SK-N-SH treated with all-trans-retinoic acid at 6 μM for 48 hours (cell line): ENCODE measurements around the gene C1orf56.

Experiments
- ATAC-seq: fragments of 200-7000 bp; cut with Tn5 transposase; 3 replicates; pipeline ENCODE4 v1.9.1; 2020; ENCODE audit warnings: mild to moderate bottlenecking, moderate library complexity
- ARNTL ChIP-seq: fragments of 450-650 bp; formaldehyde crosslinking; IDR thresholded peaks from 2 replicates; pipeline ENCODE4 v1.5.0; 2020; ENCODE audit warnings: low read depth, mild to moderate bottlenecking, moderate library complexity, borderline replicate concordance
- BACH2 ChIP-seq: fragments of 250-450 bp; sonication (Bioruptor Pico); IDR thresholded peaks from 2 replicates; pipeline ENCODE4 v1.9.0; 2021; ENCODE audit warnings: mild to moderate bottlenecking, borderline replicate concordance
- CREB5 ChIP-seq: fragments of 250-450 bp; sonication (Bioruptor Pico); IDR thresholded peaks from 2 replicates; pipeline ENCODE4 v1.5.1; 2020; ENCODE audit warnings: low read depth, mild to moderate bottlenecking, moderate library complexity
- CSDC2 ChIP-seq: fragments of 250-450 bp; sonication (Bioruptor Pico); IDR thresholded peaks from 2 replicates; pipeline ENCODE4 v1.5.0; 2020; ENCODE audit warnings: mild to moderate bottlenecking, moderate library complexity
- CSRNP3 ChIP-seq: fragments of 250-450 bp; sonication (Bioruptor Pico); IDR thresholded peaks from 2 replicates; pipeline ENCODE4 v1.5.1; 2021; ENCODE audit warnings: mild to moderate bottlenecking, moderate library complexity
- ESRRG ChIP-seq: fragments of 250-450 bp; sonication (Bioruptor Pico); IDR thresholded peaks from 2 replicates; pipeline ENCODE4 v1.6.1; 2021; ENCODE audit warnings: mild to moderate bottlenecking
- GLIS3 ChIP-seq: fragments of 250-450 bp; sonication (Bioruptor Pico); IDR thresholded peaks from 2 replicates; pipeline ENCODE4 v1.5.0; 2020; ENCODE audit warnings: mild to moderate bottlenecking, moderate library complexity
- ISL1 ChIP-seq: fragments of 250-450 bp; sonication (Bioruptor Pico); IDR thresholded peaks from 2 replicates; pipeline ENCODE4 v2.1.2; 2022; ENCODE audit warnings: mild to moderate bottlenecking, moderate library complexity
- OSR1 ChIP-seq: fragments of 250-450 bp; sonication (Bioruptor Pico); IDR thresholded peaks from 2 replicates; pipeline ENCODE4 v1.8.0; 2022; ENCODE audit warnings: moderate library complexity, mild to moderate bottlenecking, inconsistent platforms
- POU6F1 ChIP-seq: fragments of 250-450 bp; sonication (Bioruptor Pico); IDR thresholded peaks from 2 replicates; pipeline ENCODE4 v1.8.0; 2021; ENCODE audit warnings: low read depth, mild to moderate bottlenecking, moderate library complexity, borderline replicate concordance
- PPARA ChIP-seq: fragments of 250-450 bp; sonication (Bioruptor Pico); IDR thresholded peaks from 2 replicates; pipeline ENCODE4 v1.5.0; 2020; ENCODE audit warnings: mild to moderate bottlenecking, borderline replicate concordance
- RARB ChIP-seq: fragments of 250-450 bp; sonication (Bioruptor Pico); IDR thresholded peaks from 2 replicates; pipeline ENCODE4 v1.8.0; 2021; ENCODE audit warnings: mild to moderate bottlenecking, moderate library complexity
- SNAI2 ChIP-seq: fragments of 250-450 bp; sonication (Bioruptor Pico); IDR thresholded peaks from 2 replicates; pipeline ENCODE4 v1.5.0; 2020; ENCODE audit warnings: mild to moderate bottlenecking, moderate library complexity
- TCF4 ChIP-seq: fragments of 250-450 bp; sonication (Bioruptor Pico); IDR thresholded peaks from 2 replicates; pipeline ENCODE4 v1.8.0; 2021; ENCODE audit warnings: mild to moderate bottlenecking, moderate library complexity, borderline replicate concordance
- TOX ChIP-seq: fragments of 250-450 bp; sonication (Bioruptor Pico); IDR thresholded peaks from 2 replicates; pipeline ENCODE4 v1.8.0; 2021; ENCODE audit warnings: mild to moderate bottlenecking, moderate library complexity, borderline replicate concordance
- TSHZ2 ChIP-seq: fragments of 250-450 bp; sonication (Bioruptor Pico); IDR thresholded peaks from 2 replicates; pipeline ENCODE4 v1.5.0; 2020; ENCODE audit warnings: mild to moderate bottlenecking, moderate library complexity
- ZC3H10 ChIP-seq: fragments of 250-450 bp; sonication (Bioruptor Pico); IDR thresholded peaks from 2 replicates; pipeline ENCODE4 v1.5.1; 2021; ENCODE audit warnings: mild to moderate bottlenecking, moderate library complexity
- ZFP3 ChIP-seq: fragments of 250-450 bp; sonication (Bioruptor Pico); IDR thresholded peaks from 2 replicates; pipeline ENCODE4 v1.5.0; 2020; ENCODE audit warnings: mild to moderate bottlenecking, moderate library complexity
- ZNF565 ChIP-seq: fragments of 450-650 bp; formaldehyde crosslinking; conservative IDR thresholded peaks from 2 replicates; pipeline ENCODE4 v1.5.0; 2020; ENCODE audit warnings: low read depth, mild to moderate bottlenecking, moderate library complexity
- ZNF70 ChIP-seq: fragments of 450-650 bp; formaldehyde crosslinking; IDR thresholded peaks from 2 replicates; pipeline ENCODE4 v1.5.0; 2020; ENCODE audit warnings: mild to moderate bottlenecking, moderate library complexity
- ZNF8 ChIP-seq: fragments of 450-650 bp; formaldehyde crosslinking; IDR thresholded peaks from 2 replicates; pipeline ENCODE4 v1.5.0; 2020; ENCODE audit warnings: mild to moderate bottlenecking, moderate library complexity

The C1orf56 gene

GRCh38 chr1:151001602-151002001, 45.9 kb upstream of the C1orf56 start (continued):
- TF ChIP-seq TCF4 (no peak), ISL1 (CRISPR knock-in tag) (no peak)
- TF ChIP-seq, all 23 proteins: peak for 0

GRCh38 chr1:151002051-151002450, 45.5 kb upstream of the C1orf56 start:
- no peak for ATAC-seq
- TF ChIP-seq ARNTL (CRISPR knock-in tag): no peak
- no peak for TF ChIP-seq BACH2 (CRISPR knock-in tag)
- no peak for TF ChIP-seq RARB (CRISPR knock-in tag)
- TF ChIP-seq ZC3H10 (CRISPR knock-in tag): no peak
- TF ChIP-seq ZFP3: no peak
- TF ChIP-seq GLIS3 (CRISPR knock-in tag): no peak
- no peak for TF ChIP-seq CSRNP3 (CRISPR knock-in tag)
- TF ChIP-seq ZNF565 (CRISPR knock-in tag): no peak
- no peak for TF ChIP-seq ESRRG (CRISPR knock-in tag)
- no peak for TF ChIP-seq SNAI2 (CRISPR knock-in tag)
- TF ChIP-seq TCF4: no peak
- no peak for TF ChIP-seq TOX (CRISPR knock-in tag)
- no peak for TF ChIP-seq TSHZ2
- no peak for TF ChIP-seq ISL1 (CRISPR knock-in tag)

GRCh38 chr1:151002611-151003010, 44.9 kb upstream of the C1orf56 start:
- TF ChIP-seq CSDC2 (CRISPR knock-in tag) (no peak), ARNTL (CRISPR knock-in tag) (no peak)

GRCh38 chr1:151003180-151003579, 44.4 kb upstream of the C1orf56 start:
- TF ChIP-seq OSR1 (CRISPR knock-in tag) (no peak), BACH2 (CRISPR knock-in tag) (no peak), ZNF8 (no peak), GLIS3 (CRISPR knock-in tag) (no peak), PPARA (CRISPR knock-in tag) (no peak), ARNTL (CRISPR knock-in tag) (no peak)
- TF ChIP-seq, all 23 proteins: peak for 0
- ATAC-seq: no peak

More at GRCh38 chr1:151002611-151003010, 44.9 kb upstream of the C1orf56 start:
- ATAC-seq: no peak

- ATAC-seq: peak; percentile 1; the same call in 2 of the 3 replicates
- TF ChIP-seq CREB5 (CRISPR knock-in tag) (no peak), CSRNP3 (CRISPR knock-in tag) (no peak), TSHZ2 (no peak), ZNF70 (CRISPR knock-in tag) (no peak), ZC3H10 (CRISPR knock-in tag) (no peak), POU6F1 (CRISPR knock-in tag) (no peak), BACH2 (CRISPR knock-in tag) (no peak), ZFP3 (no peak), TCF4 (no peak), PPARA (CRISPR knock-in tag) (no peak)
These were observed 41.7 kb upstream of the C1orf56 start for GRCh38 chr1:151005729-151006319.
